Spinal cord (tissue), 10 donors: ENCODE measurements around the gene MROH2A. TPM values are rescaled to one million over a fixed set of nuclear protein-coding genes. Genes with fewer than 3 reads are reported as not detected.

Experiments used
- DNase-seq, 6 donors: peaks; one replicate each; pipeline versions ENCODE4 v3.0.0 to v3.0.0-alpha.2; 2013 to 2015; ENCODE audit warnings: low spot score in 6 of 6, low read depth in 4 of 6
- H3K27ac ChIP-seq: one replicate; pipeline ENCODE4 v1.5.1; 2013; ENCODE audit warnings: low read depth, low read length, control low read depth
- H3K27me3 ChIP-seq: one replicate; pipeline ENCODE4 v1.6.1; 2013; ENCODE audit warnings: low read length; ENCODE audit not compliant: control insufficient read depth, insufficient read depth
- H3K36me3 ChIP-seq: one replicate; pipeline ENCODE4 v1.6.1; 2013; ENCODE audit warnings: low read length; ENCODE audit not compliant: control insufficient read depth, insufficient read depth
- H3K4me1 ChIP-seq: one replicate; pipeline ENCODE4 v1.6.1; 2013; ENCODE audit warnings: low read length; ENCODE audit not compliant: control insufficient read depth, insufficient read depth
- H3K4me3 ChIP-seq: one replicate; pipeline ENCODE4 v1.5.1; 2013; ENCODE audit warnings: low read depth, low read length, control low read depth
- H3K9me3 ChIP-seq: one replicate; pipeline ENCODE4 v1.6.1; 2013; ENCODE audit warnings: low read length; ENCODE audit not compliant: control insufficient read depth, insufficient read depth
- WGBS: methylation state at CpG from one replicate; pipeline ENCODE4 v1.1.5; 2013; ENCODE audit warnings: missing lambda C conversion rate; ENCODE audit not compliant: insufficient coverage; 5-methylcytosine and 5-hydroxymethylcytosine counted together
- polyA plus RNA-seq, 2 donors: library from polyadenylated mRNA; unstranded; fragments of 120-200 nt; gene quantifications; one replicate each; pipeline ENCODE4 v1.2.1, GENCODE V29; 2013; ENCODE audit not compliant: insufficient read length in 2 of 2
- total RNA-seq, 2 donors: library from RNA; depleted of rRNA in 1 of 2; stranded (reverse); fragments of 120-200 nt in 1 of 2; fragments of >200 nt in 1 of 2; gene quantifications; one replicate each; pipeline versions ENCODE4 v1.2.3 to v1.2.4, GENCODE V29; 2013 to 2014
- donor health status: healthy.

MROH2A gene
- total and polyA plus RNA-seq, 4 donors = under 0.01 to 0.12 TPM; not detected in 2

DNA sequence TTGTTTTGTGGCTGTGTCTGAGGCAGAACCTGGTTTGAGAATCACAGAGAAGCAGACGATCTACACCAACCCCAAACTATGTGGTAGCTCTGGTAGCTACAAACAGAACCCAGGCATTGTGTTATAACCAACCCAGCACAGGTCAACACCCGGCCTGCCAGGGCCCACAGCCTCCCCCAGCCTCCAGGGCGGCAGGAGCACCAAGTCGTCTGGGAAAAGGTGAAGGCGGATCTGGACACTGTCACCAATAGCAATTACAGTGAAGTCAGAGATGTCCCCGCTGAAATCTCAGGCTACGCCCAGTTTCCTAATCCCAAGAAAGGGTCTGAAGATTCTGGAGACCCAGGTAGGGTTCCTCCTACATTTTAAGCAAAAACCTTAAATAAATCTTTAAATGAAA is 72.6 kb downstream of the MROH2A start:
- Histone ChIP-seq H3K4me1 (peaks cover 14% of the 10 kb centered on the region), H3K9me3 (no peaks in the 10 kb centered on the region), H3K36me3 (peaks cover 26% of the 10 kb centered on the region), H3K4me3 (no peak overlapping the region), H3K27me3 (no peaks in the 10 kb centered on the region), H3K27ac (no peak overlapping the region)
- no peak for DNase-seq
- 96% methylated on average over 6 of the region's 7 CpGs for WGBS

DNA sequence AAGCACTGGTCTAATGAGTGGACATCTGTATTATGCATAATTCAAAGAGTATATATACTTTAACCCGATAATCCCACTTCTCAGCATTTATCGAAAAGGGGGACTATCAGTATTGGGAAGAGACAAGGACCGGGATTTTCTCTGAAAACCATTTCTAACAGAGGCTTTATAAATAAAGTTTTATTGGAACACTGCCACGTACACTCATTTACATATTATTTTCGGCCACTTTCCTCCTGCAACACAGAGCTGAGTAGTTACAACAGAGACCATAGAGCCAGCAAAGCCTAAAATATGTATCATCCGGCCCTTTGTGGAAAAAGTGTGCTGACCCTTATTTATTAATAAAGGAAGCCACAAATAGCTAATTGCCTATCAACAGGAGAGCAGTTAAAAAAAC is 73.0 kb downstream of the MROH2A start:
- no peak for DNase-seq
- Histone ChIP-seq H3K9me3 (no peaks in the 10 kb centered on the region), H3K27ac (no peak overlapping the region), H3K36me3 (peaks cover 26% of the 10 kb centered on the region), H3K27me3 (no peaks in the 10 kb centered on the region), H3K4me1 (peaks cover 14% of the 10 kb centered on the region), H3K4me3 (no peak overlapping the region)
- WGBS = no CpG with 5 or more reads among the region's 6 CpGs

DNA sequence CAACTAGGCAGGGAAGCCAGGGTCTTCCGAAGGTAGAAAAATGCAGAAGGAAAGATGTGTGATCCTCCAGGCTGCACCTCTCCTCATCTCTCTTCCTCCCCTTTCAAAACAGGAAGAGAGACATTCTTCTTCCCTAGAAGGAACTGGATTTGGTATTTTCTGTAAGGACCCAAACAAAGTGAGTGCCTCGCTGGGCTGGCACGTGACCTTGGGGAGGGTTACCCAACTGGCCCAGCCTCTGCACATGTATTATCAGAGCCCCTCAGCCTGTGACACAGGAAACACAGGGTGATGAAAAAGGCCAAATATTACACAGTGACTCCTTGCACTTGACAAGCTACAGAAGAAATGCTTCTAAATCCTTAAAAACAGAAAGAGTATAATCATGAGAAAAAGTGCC is 73.9 kb downstream of the MROH2A start:
- WGBS = 83% methylated on average over 2 of the region's 3 CpGs
- no peaks in the 10 kb centered on the region for H3K9me3 ChIP-seq
- no peak overlapping the region for H3K4me3 ChIP-seq
- peaks cover 24% of the 10 kb centered on the region for H3K36me3 ChIP-seq
- DNase-seq = no peak
- no peaks in the 10 kb centered on the region for H3K27me3 ChIP-seq
- H3K4me1 ChIP-seq = peaks cover 14% of the 10 kb centered on the region
- H3K27ac ChIP-seq = no peak overlapping the region

DNA sequence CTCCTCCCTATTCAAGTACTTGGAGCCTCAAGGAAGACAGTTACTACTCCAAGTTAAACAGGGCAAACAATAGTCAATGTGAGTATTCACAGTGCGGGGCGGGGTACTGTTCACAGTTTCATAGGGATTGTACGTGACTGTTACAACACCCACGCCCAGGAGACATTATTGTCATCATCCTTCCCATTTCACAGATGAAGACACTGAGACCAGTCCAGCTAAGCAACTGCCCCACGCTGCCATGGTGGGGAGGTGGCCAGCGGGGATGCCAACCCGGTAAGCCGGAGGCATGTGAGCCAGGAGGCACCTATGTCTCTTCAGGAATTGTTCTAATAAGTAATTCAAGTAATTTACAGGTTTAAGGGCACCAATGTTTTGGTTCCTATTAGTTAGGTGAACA is 75.2 kb downstream of the MROH2A start:
- Histone ChIP-seq H3K4me1 (peaks cover 14% of the 10 kb centered on the region), H3K9me3 (no peaks in the 10 kb centered on the region), H3K27ac (no peak overlapping the region), H3K4me3 (peak overlapping the region; percentile 88), H3K36me3 (peaks cover 18% of the 10 kb centered on the region), H3K27me3 (no peaks in the 10 kb centered on the region)
- DNase-seq = no peak
- WGBS = 16% methylated on average over 5 of the region's 8 CpGs

DNA sequence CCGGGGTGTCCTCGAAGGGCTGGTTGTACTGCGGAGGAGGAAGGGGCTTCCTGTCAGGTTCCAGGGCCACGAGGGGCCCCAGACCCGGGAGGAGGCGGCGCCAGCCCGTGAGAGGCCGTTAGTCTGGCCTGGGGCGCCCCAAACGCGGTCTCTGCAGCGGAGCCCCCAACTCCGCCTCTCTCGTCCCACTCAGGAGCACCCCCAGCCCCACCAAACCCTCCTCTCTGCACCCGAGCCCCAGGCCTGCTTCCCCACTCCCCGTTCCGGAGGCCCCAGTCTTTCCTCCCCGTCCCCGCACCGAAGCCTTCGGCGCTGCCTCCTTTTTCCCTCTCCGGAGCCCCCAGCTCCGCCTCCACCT is 75.7 kb downstream of the MROH2A start:
- 0% methylated on average over 25 of the region's 25 CpGs for whole genome bisulfite sequencing
- peak overlapping the region; percentile 88 for H3K4me3 ChIP-seq
- peak overlapping the region; percentile 22 for H3K27ac ChIP-seq
- H3K9me3 ChIP-seq = no peaks in the 10 kb centered on the region
- peaks cover 13% of the 10 kb centered on the region for H3K36me3 ChIP-seq
- H3K27me3 ChIP-seq = no peaks in the 10 kb centered on the region
- no peak for DNase-seq
- H3K4me1 ChIP-seq = peaks cover 14% of the 10 kb centered on the region

DNA sequence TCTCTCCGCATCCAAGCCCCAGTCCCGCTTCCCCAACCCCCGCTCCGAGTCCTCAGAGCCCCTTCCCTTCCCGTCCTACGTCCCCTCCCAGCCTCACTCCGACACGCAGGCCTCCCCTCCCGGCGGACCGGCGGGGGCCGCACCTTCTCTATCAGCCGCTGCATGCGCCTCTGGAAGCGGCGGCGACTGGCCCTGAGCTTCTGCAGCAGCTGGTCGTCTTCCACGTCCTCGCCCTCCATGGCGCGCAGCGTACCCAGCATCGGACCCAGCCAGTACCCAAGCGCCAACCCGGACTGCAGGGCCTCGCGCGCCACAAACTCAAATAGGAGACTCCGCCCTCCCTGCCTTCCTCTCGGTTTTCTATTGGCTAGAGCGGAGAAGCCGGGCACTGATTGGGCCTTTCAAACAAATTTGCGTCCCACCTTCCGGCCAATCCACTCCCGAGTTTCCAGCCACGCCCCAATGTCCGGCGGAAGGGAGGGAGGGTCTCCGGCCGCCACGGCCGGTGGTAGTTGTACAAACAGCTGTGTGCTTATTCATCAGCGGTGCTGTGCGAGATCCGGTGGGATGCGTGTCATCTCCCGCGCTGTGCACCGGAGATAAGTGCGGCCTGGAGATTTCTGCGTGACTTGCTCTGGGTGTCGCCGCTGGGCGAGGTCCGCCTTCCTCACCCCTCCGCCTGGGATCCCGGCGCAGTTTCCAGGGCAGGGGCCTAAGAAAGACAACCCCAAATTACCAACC is 76.3 kb downstream of the MROH2A start, which contains the start of gene HJURP:
HJURP (minus strand) TSS at position 295 of the 741 bp plus-strand sequence; CDS start at position 260, 35 bp downstream.
- Histone ChIP-seq H3K27me3 (no peaks in the 10 kb centered on the region), H3K27ac (peak within 1 kb of the TSS; percentile 82), H3K9me3 (no peaks in the 10 kb centered on the region), H3K36me3 (peaks cover 10% of the 10 kb centered on the region), H3K4me1 (peaks cover 14% of the 10 kb centered on the region), H3K4me3 (peak within 1 kb of the TSS; percentile 88)
- WGBS = 0% methylated on average over 55 of the region's 60 CpGs
- DNase-seq = peak; percentile 81 to 99 (median 92)

DNA sequence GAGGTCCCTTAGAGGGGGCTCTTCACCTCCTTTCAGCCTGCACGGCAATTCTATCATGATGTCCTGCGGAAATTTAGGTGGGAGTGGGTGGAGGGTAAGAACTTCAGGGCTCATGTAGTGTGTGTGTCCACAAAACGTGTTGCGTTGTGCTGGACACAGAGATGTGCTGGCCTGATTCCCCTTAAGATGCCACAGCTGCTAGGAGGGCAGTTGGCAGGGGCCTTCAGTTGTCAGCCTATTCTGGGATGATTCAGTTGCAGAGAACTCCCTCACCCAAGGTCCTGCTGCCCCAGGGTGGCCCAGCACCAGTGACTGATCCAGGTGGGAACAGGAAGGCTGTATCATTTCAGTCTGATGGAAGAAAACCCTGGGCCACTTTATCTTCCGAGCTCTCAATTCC is 77.2 kb downstream of the MROH2A start:
- no peaks in the 10 kb centered on the region for H3K9me3 ChIP-seq
- H3K4me3 ChIP-seq = no peak overlapping the region
- H3K27me3 ChIP-seq = no peaks in the 10 kb centered on the region
- peaks cover 4% of the 10 kb centered on the region for H3K36me3 ChIP-seq
- WGBS = 100% methylated on average over 3 of the region's 5 CpGs
- H3K4me1 ChIP-seq = peaks cover 14% of the 10 kb centered on the region
- DNase-seq = no peak
- H3K27ac ChIP-seq = no peak overlapping the region

DNA sequence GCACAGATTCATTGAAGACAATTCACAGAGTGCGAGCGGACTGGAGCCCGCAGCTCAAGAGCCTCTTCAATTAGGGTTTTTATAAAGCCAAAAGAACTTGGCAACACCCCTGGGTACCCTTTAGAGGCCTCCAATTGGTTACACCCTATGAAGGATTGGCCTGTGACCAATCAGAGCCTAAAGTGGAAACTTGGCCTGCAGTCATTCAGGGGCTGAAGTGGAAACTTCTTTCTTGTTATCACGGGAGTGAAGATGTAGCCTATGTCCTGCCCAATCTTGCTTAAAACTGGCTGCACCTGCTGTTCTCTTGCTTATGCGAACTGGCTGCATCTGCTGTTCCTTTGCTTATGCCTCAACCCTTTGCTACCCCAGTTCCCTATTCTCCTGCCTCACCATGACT is 78.1 kb downstream of the MROH2A start:
- H3K27ac ChIP-seq = no peak overlapping the region
- H3K9me3 ChIP-seq = no peaks in the 10 kb centered on the region
- no peak for DNase-seq
- no peak overlapping the region for H3K4me3 ChIP-seq
- no peaks in the 10 kb centered on the region for H3K36me3 ChIP-seq
- H3K27me3 ChIP-seq = no peaks in the 10 kb centered on the region
- peaks cover 14% of the 10 kb centered on the region for H3K4me1 ChIP-seq
- WGBS = 92% methylated on average over 5 of the region's 5 CpGs

DNA sequence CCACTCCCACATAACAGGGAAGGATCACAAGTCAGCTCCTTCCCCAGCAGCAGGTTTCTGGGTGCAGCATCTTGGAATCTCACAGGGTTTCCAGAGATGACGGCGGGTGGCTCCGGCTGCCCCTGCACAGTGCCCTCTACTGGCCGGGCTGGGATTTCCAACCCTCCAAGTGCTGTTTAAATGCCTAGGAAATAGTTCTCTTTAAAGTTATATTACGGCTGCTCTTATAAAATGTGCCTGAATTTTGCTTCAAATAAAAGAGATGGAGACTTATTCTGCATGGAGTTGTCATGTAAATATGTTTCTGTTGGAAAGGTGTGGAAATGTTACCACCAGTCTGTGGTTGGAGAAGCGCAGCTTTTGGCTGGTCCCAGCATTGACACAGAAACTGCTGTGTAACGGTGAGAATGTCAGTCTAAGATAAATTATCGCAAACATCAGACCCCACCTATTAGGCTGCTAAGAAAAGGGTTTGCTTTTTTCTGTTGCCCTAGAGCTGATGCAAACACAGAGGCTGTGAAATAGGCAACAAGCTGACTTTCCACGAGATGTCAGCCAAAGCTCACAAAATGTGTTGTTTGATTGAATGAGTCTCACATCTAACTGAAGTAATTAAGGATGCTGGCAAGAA is 79.5 kb downstream of the MROH2A start:
- peaks cover 14% of the 10 kb centered on the region for H3K4me1 ChIP-seq
- H3K27ac ChIP-seq = no peak overlapping the region
- WGBS = 64% methylated on average over 5 of the region's 9 CpGs
- H3K9me3 ChIP-seq = no peaks in the 10 kb centered on the region
- DNase-seq = peak in 3 of 6 donors; percentile 38 to 93 (median 55)
- no peak overlapping the region for H3K4me3 ChIP-seq
- H3K36me3 ChIP-seq = no peaks in the 10 kb centered on the region
- H3K27me3 ChIP-seq = no peaks in the 10 kb centered on the region

DNA sequence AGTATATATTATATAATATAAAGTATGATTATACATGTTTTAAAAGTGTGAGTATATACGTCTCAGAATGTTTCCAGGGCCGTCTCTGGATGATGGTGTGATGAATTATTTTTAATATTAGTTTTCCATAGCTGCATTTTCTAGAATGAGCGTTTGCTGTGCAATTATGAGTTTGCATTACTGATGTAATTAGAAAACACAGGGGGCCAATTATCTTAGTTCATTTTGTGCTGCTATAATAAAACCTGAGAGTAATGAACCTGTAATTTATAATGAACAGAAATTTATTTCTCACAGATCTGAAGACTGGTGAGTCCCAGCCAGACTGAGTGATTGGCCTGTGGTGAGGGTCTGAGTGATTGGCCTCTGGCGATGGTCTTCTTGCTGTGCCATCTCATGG is 80.2 kb downstream of the MROH2A start:
- Histone ChIP-seq H3K4me1 (peaks cover 13% of the 10 kb centered on the region), H3K27me3 (no peaks in the 10 kb centered on the region)
- DNase-seq = peak in 1 of 6 donors; percentile 92

More for the DNA sequence above, 80.2 kb downstream of the MROH2A start:
- Histone ChIP-seq H3K27ac (no peak overlapping the region), H3K36me3 (no peaks in the 10 kb centered on the region), H3K4me3 (no peak overlapping the region), H3K9me3 (no peaks in the 10 kb centered on the region)
- WGBS = 79% methylated on average over 1 of the region's 4 CpGs
